B cell (primary cell): ENCODE results near the gene ZC3H10.

Experiments
- EZH2 ChIP-seq: IDR thresholded peaks from 2 replicates; pipeline ENCODE4 v1.6.1; 2012; ENCODE audit warnings: borderline replicate concordance, low read depth, mild to moderate bottlenecking, moderate library complexity, low read length; ENCODE audit not compliant: insufficient read depth, poor library complexity, severe bottlenecking
- TF ChIP-seq, protein P1 (sequence below): fragments of 200-600 bp; IDR thresholded peaks from one replicate; pipeline ENCODE4 v1.8.0; 2022; ENCODE audit warnings: antibody characterized with exemption, mild to moderate bottlenecking

DNA sequence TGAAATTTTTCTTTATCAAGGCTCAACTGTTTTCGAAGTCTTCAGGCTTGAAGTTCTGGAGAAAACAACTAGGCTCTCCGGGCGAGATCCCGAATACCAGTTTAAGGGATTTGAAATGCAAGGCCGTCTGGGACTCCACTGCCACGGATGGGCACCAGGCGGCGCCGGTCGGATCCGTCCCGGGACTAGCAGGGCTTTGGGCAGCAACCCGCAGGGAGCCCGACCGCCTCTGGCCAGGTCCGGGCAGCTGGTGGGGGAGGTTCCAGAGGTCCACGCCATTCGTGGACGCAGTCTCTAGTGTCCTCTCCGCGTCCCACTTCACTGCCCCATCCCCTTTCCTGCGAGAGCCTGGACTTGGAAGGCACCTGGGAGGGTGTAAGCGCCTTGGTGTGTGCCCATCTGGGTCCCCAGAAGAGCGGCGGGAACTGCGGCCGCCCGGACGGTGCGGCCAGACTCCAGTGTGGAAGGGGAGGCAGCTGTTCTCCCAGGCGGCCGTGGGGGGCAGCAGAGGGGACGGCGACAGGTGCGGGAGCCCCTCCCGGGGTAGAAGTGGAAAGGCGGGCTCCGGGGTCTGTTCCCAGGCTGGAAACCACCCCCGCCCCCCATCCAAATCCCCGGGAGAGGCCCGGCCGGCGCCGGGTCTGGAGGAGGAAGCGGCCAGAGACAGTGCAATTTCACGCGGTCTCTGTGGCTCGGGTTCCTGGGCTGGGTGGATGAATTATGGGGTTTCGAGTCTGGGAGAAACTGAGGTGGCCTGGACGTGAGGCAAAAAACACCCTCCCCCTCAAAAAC lies 38.9 kb upstream of the ZC3H10 start:
- TF ChIP-seq, protein P1, sequence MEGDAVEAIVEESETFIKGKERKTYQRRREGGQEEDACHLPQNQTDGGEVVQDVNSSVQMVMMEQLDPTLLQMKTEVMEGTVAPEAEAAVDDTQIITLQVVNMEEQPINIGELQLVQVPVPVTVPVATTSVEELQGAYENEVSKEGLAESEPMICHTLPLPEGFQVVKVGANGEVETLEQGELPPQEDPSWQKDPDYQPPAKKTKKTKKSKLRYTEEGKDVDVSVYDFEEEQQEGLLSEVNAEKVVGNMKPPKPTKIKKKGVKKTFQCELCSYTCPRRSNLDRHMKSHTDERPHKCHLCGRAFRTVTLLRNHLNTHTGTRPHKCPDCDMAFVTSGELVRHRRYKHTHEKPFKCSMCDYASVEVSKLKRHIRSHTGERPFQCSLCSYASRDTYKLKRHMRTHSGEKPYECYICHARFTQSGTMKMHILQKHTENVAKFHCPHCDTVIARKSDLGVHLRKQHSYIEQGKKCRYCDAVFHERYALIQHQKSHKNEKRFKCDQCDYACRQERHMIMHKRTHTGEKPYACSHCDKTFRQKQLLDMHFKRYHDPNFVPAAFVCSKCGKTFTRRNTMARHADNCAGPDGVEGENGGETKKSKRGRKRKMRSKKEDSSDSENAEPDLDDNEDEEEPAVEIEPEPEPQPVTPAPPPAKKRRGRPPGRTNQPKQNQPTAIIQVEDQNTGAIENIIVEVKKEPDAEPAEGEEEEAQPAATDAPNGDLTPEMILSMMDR: peak; percentile 80
- TF ChIP-seq EZH2: no peak
